A549 treated with ZK216348 at 1 μM for 4 hours (cell line): ENCODE measurements around the gene NOG. TPM values are rescaled to one million over a fixed set of nuclear protein-coding genes. Genes with fewer than 3 reads are reported as not detected.

ENCODE experiments used
- total RNA-seq: library from RNA; stranded (reverse); fragments of 200-300 nt; extraction: Qiagen RNA extraction; gene quantifications from 5 replicates; pipeline ENCODE4 v1.2.3, GENCODE V29; 2022; ENCODE audit warnings: low read depth

NOG gene
- 0.70 to 1.3 TPM (median 1.00 TPM) in 5 replicates for total RNA-seq

DNA sequence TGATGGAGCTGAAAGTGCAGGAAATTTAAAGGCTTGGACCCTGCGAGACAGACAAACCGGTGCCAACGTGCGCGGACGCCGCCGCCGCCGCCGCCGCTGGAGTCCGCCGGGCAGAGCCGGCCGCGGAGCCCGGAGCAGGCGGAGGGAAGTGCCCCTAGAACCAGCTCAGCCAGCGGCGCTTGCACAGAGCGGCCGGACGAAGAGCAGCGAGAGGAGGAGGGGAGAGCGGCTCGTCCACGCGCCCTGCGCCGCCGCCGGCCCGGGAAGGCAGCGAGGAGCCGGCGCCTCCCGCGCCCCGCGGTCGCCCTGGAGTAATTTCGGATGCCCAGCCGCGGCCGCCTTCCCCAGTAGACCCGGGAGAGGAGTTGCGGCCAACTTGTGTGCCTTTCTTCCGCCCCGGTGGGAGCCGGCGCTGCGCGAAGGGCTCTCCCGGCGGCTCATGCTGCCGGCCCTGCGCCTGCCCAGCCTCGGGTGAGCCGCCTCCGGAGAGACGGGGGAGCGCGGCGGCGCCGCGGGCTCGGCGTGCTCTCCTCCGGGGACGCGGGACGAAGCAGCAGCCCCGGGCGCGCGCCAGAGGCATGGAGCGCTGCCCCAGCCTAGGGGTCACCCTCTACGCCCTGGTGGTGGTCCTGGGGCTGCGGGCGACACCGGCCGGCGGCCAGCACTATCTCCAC, at the start of gene NOG:
NOG (plus strand) TSS at position 54 of the 674 bp plus-strand sequence; CDS start at position 579, 525 bp downstream.

Other genes with a start within 250 kb of the NOG start
- 1.3 to 2.8 TPM (median 2.4 TPM) in 5 replicates for gene C17orf67, start 240.2 kb downstream of the NOG start, total RNA-seq
- gene DGKE, start 240.5 kb downstream of the NOG start, total RNA-seq: 1.8 to 4.9 TPM (median 3.8 TPM) in 5 replicates